GM18909 (cell line): ENCODE results near the gene PDE11A.
A peak's percentile ranks its signal among the peaks of the same experiment; 100 is the strongest.
"Not testable (repeated sequence)": the region's sequence is repeated elsewhere in the genome, so short reads cannot be mapped to it uniquely, and the experiment has no call there.

Experiments
- ATAC-seq: cut with Tn5 transposase; IDR thresholded peaks from one replicate; pipeline ENCODE4 v1.9.1; 2021; ENCODE audit warnings: mild to moderate bottlenecking; ENCODE audit not compliant: unreplicated experiment, poor library complexity

The PDE11A gene

DNA sequence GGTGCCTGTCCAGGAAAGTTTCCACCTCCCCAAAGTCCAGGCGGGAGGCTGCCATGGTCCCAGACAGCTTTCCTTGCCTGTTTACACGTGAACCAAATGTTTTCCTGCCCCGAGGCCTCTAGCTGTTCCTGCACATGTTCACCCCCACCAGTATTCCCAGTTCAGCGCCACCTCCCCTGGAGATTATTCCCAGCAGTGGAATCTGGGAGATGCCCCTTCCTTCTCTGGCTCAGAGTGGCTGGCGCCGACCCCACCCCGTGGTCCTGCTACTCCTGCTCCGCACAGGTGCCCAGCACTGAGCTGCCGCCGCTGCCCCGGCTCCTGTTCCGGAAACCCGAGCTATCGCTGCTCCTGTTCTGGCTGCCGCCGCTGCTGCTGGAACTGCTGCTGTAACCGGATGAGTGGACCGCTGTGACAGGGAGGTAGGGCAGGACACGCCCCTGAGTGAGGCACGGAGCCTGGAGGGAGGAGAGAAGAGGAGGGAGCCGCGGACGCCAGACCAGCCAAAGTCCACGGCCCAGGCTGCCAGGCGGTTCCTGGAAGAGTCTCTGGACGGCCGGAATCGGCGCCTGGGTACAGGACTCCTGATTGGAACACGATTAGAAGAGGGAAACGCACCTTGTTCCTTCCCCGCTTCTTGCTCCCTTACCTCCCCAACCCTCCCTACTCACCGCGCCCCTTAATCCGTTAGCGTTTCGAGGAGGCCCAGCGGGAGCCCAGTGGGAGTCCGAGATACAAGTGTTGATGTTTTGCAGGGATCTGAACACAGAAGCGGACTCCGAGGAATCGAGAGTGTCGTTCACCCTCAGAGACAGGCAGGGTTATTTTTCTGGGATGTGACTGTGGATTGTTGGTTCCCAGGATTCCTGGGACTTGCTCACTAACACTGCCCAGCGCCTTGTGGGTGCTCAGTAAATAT, at the start of gene PDE11A:
Gene PDE11A (minus strand): TSS at position 395 of the 919 bp plus-strand sequence. CDS start 340 bp downstream, at position 55.
- ATAC-seq: peak; percentile 84

- no peak for ATAC-seq
These were observed 46.8 kb upstream of the PDE11A start for GRCh38 chr2:178119179-178119922.

DNA sequence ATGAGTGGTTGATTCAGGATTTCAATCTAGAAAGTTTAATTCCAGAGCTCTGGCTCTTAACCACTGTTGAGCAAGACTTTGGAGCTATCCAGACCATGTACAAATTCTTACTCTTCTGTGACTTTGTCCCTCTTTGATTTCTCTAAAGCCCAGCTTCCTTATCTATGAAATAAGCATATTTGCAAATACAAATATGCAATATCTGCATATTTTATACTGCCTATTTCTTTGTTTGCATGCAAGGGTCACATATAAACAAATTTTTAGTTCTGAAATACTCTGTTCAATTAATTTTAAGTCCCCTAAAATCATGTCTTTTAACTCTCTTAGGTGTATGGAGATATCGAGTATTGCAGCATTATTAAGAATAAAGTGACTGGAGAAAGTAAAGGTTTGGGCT, 45.1 kb upstream of the PDE11A start:
- no peak for ATAC-seq

DNA sequence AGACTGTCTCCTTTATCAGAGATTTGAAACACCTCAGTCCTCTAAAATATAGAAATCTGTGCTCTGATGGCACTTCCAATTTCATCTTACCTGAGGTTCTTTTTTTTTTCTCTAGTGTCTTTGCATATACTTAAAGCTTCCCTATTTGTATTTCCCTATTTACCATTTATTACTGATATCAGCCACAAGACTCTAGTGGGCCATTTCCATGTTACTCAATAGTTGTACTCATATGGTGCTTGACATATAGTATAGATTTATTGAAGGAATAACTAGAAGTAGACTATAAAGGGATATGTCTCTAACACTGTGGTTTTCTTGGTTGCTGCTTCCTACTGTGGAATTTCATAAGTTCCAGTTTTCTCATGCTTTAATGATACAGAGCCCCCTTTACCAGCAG, 42.7 kb upstream of the PDE11A start:
- ATAC-seq: no peak

DNA sequence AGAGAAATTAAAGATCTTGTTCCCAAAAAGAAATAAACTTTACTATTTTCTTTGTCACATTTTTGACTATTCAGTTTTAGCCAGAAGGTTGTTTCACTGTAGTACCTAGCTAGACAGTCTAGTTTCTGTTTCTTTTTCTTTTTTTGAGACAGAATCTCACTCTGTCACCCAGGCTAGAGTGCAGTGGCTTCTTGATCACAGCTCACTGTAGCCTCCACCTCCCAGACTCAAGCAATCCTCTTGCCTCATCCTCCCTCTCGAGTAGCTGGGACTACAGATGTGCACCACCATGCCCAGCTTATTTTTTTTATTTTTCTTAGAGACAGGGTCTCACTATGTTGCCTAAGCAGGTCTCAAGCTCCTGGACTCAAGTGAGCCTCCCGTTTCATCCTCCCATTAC, 41.9 kb upstream of the PDE11A start:
- ATAC-seq: peak; percentile 44

- ATAC-seq: peak; percentile 90
These were observed 39.9 kb upstream of the PDE11A start, which contains the start of gene RBM45 for GRCh38 chr2:178112202-178113152. Gene RBM45, plus strand, starts transcription at chr2:178112437. Its CDS starts 110 bp downstream, at chr2:178112547.

- peak; percentile 1 for ATAC-seq
These were observed 39.2 kb upstream of the PDE11A start for GRCh38 chr2:178111743-178112142.

GRCh38 chr2:178110681-178111080, 38.1 kb upstream of the PDE11A start:
- no peak for ATAC-seq

- no peak for ATAC-seq
These were observed 37.2 kb upstream of the PDE11A start for GRCh38 chr2:178109813-178110212.

DNA sequence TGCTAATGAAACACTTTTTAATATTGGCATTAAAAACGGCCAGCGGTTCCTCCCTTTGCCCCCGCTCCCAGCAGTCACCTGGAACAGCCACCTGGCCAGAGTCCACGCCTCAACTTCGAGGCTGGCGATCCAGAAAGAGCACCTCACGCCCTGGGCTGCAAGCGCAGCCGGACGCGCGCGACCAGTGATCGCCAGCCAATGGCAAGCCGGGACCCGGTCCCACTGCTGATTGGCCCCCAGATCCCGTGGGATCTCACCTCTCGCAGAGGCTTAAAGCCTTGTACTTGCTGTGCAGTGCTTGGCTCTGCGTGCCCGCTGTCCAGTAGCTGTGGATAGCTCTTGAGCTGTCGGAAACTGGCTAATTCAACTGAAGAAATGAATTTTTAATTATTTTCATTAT, 35.6 kb upstream of the PDE11A start:
- ATAC-seq: no peak

DNA sequence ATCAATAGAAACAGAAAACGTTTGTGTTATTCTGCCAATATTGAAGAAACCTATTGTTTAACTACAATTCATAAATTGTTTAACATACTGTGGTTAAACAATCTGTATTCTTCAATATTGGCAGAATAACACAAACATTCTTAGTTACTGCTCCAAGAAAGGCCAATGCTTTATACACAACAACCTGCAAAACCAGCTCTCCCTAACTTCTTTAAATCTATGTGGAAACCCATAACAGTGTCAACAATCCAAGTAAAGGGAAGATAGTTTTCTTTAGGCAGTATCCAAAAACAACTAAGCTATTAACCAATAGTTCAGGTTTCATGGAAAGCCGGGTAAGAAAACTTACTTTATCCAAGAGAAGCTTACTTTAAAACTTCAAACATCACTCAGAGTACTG, 33.5 kb upstream of the PDE11A start:
- ATAC-seq: no peak

- ATAC-seq: no peak
These were observed 33.0 kb upstream of the PDE11A start for GRCh38 chr2:178105566-178105965.

DNA sequence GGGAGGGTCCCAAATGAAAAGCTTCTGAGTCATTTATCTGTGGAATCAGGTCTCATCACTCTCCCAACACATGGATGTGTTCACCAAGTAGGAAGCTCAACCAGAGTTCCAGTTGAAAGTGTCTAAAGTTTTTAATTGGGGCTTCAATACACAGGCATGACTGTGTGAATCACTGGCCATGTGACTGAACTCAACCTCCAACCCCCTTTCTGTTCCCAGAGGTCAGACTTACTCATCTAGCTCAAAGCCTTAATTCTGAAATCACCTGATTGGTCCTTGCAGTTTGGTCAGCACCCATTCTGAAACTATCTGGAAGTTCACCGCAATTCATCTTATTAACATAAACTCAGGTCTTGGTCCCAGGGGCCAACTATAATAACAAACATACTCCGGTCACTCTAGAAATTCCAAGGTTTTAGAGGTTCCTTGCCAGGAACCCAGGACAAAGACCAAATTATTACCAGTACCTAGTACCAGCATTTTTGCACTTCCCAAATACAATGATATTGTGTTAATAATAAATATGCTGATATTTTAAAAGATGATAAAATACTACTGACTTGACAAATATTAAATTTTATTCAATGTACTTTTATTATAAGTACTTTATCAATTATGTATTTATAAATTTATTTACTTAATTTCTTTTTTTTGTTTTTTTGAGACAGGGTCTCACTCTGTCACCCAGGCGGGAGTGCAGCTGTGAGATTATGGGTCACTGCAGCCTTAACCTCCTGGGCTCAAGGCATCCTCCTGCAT, 28.9 kb upstream of the PDE11A start:
- ATAC-seq: no peak

DNA sequence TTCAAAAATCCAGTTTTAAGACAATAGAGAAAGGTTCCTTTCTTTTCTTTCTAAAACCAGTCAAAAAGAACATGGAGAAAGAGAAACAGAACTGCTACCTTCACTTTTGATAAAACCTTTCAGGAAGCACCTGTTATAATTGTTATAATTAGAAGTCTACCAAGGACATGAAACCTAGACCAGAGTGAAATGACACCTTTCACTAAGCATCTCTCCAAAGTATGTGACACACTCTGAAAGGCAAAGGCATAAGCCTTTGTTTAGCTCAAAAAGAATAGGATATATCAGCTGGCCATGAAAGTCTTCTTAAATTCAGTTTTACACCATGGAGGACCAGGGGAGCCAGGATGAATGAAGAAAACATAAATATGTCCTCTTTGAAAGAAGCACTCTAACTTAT, 20.9 kb upstream of the PDE11A start:
- ATAC-seq: no peak

- no peak for ATAC-seq
These were observed 16.2 kb upstream of the PDE11A start for GRCh38 chr2:178088774-178089270.

GRCh38 chr2:178084273-178084672, 11.7 kb upstream of the PDE11A start:
- no peak for ATAC-seq

GRCh38 chr2:178082408-178083045, 9.9 kb upstream of the PDE11A start:
- ATAC-seq: no peak

DNA sequence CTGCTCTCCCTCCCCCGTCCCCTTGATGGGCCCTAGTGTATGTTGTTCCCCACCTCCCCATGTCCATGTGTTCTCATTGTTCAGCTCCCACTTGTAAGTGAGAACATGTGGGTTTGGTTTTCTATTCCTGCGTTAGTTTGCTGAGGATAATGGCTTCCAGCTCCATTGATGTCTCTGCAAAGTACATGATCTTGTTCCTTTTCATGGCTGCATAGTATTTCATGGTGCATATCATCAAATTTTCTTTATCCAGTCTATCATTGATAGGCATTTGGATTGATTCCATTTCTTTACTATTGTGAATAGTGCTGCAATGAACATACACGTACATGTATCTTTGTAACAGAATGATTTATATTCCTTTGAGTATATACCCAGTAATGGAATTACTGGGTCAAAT, 6.7 kb upstream of the PDE11A start:
- ATAC-seq: not testable (repeated sequence)

GRCh38 chr2:178076130-178076529, 3.6 kb upstream of the PDE11A start:
- ATAC-seq: no peak
